ENCODE data around the gene ZNHIT6. TPM values are rescaled to one million over a fixed set of nuclear protein-coding genes. Genes with fewer than 3 reads are reported as not detected.

ZNHIT6 gene
- total RNA-seq, 3 donors from 2014 or later (not counting 1 experiment from before 2014, with no cell fraction given) = 14.4 to 17.3 (median 14.8) TPM

- TF ChIP-seq, protein P1, sequence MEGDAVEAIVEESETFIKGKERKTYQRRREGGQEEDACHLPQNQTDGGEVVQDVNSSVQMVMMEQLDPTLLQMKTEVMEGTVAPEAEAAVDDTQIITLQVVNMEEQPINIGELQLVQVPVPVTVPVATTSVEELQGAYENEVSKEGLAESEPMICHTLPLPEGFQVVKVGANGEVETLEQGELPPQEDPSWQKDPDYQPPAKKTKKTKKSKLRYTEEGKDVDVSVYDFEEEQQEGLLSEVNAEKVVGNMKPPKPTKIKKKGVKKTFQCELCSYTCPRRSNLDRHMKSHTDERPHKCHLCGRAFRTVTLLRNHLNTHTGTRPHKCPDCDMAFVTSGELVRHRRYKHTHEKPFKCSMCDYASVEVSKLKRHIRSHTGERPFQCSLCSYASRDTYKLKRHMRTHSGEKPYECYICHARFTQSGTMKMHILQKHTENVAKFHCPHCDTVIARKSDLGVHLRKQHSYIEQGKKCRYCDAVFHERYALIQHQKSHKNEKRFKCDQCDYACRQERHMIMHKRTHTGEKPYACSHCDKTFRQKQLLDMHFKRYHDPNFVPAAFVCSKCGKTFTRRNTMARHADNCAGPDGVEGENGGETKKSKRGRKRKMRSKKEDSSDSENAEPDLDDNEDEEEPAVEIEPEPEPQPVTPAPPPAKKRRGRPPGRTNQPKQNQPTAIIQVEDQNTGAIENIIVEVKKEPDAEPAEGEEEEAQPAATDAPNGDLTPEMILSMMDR (IDR thresholded peaks at IDR 0.05) = no peak
- Histone ChIP-seq H3K27ac (ENCODE audit: low read length) (no peak overlapping the region), H3K4me1 (ENCODE audit: control insufficient read depth, insufficient read depth, low read length) (no peaks in the 10 kb centered on the region), H3K36me3 (ENCODE audit: control insufficient read depth, insufficient read depth, low read length) (no peaks in the 10 kb centered on the region), H3K27me3 (ENCODE audit: control insufficient read depth, insufficient read depth, low read length) (no peaks in the 10 kb centered on the region), H3K9me3 (ENCODE audit: control insufficient read depth, insufficient read depth, low read length) (no peaks in the 10 kb centered on the region), H3K4me3 (ENCODE audit: low read length) (no peak overlapping the region)
- H3K9me3 Mint-ChIP-seq = peaks cover 0 to 2% of the 10 kb centered on the region in 2 donors
- intact Hi-C loops (cut with micrococcal nuclease) = no loop called here
- no peaks in the 10 kb centered on the region for H3K4me1 Mint-ChIP-seq
- ATAC-seq (no peak), DNase-seq (no peak)
- H3K4me3 Mint-ChIP-seq = no peak overlapping the region
- no peaks in the 10 kb centered on the region for H3K36me3 Mint-ChIP-seq
- no peak overlapping the region for H3K27ac Mint-ChIP-seq
- H3K27me3 Mint-ChIP-seq (ENCODE audit: low read depth in 2 of 2) = no peaks in the 10 kb centered on the region
- WGBS (ENCODE audit: insufficient coverage) = 78% methylated on average over 9 of the region's 10 CpGs
Measured at GRCh38 chr1:85607126-85607920, 100.9 kb downstream of the ZNHIT6 start.

DNA sequence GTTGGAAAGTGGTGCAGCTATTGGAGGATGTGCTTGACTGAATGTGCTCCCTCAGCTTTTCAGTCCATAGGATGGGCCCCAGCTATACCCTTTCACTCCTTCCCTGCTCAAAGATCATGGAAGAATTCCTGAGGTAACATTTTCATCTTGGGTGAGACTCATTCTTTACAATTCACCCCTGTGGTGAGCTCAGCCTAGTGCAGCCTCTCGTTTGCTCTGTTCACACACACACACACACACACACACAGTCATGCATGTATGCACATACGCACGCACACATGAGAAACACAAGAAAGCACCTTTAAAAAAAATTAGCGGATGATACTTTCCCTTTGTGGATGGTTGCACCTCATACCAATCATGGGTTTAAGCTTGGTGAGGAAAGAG lies 101.8 kb downstream of the ZNHIT6 start:
- Histone ChIP-seq H3K9me3 (ENCODE audit: control insufficient read depth, insufficient read depth, low read length) (no peaks in the 10 kb centered on the region), H3K36me3 (ENCODE audit: control insufficient read depth, insufficient read depth, low read length) (no peaks in the 10 kb centered on the region), H3K27ac (ENCODE audit: low read length) (no peak overlapping the region), H3K4me1 (ENCODE audit: control insufficient read depth, insufficient read depth, low read length) (no peaks in the 10 kb centered on the region), H3K27me3 (ENCODE audit: control insufficient read depth, insufficient read depth, low read length) (no peaks in the 10 kb centered on the region), H3K4me3 (ENCODE audit: low read length) (no peak overlapping the region)
- no peaks in the 10 kb centered on the region for H3K36me3 Mint-ChIP-seq
- H3K9me3 Mint-ChIP-seq = peaks cover 0 to 2% of the 10 kb centered on the region in 2 donors
- ATAC-seq = no peak
- intact Hi-C loops (cut with micrococcal nuclease) = no loop called here
- no peaks in the 10 kb centered on the region for H3K4me1 Mint-ChIP-seq
- TF ChIP-seq, protein P1 (IDR thresholded peaks at IDR 0.05) = no peak
- H3K27me3 Mint-ChIP-seq (ENCODE audit: low read depth in 2 of 2) = no peaks in the 10 kb centered on the region
- no peak for DNase-seq
- WGBS (ENCODE audit: insufficient coverage) = 95% methylated on average over 4 of the region's 4 CpGs
- H3K4me3 Mint-ChIP-seq = no peak overlapping the region
- H3K27ac Mint-ChIP-seq = no peak overlapping the region

GRCh38 chr1:85605484-85606413 lies 102.5 kb downstream of the ZNHIT6 start:
- H3K36me3 ChIP-seq (ENCODE audit: control insufficient read depth, insufficient read depth, low read length) = no peaks in the 10 kb centered on the region
- H3K9me3 Mint-ChIP-seq = peaks cover 0 to 2% of the 10 kb centered on the region in 2 donors
- no peak overlapping the region for H3K4me3 ChIP-seq (ENCODE audit: low read length)
- no peak overlapping the region for H3K4me3 Mint-ChIP-seq
- no peak for ATAC-seq
- no peaks in the 10 kb centered on the region for H3K27me3 ChIP-seq (ENCODE audit: control insufficient read depth, insufficient read depth, low read length)
- no peaks in the 10 kb centered on the region for H3K4me1 Mint-ChIP-seq
- intact Hi-C loops (cut with micrococcal nuclease) = no loop called here
- H3K4me1 ChIP-seq (ENCODE audit: control insufficient read depth, insufficient read depth, low read length) = no peaks in the 10 kb centered on the region
- no peaks in the 10 kb centered on the region for H3K36me3 Mint-ChIP-seq
- H3K27ac ChIP-seq (ENCODE audit: low read length) = no peak overlapping the region
- H3K27me3 Mint-ChIP-seq (ENCODE audit: low read depth in 2 of 2) = no peaks in the 10 kb centered on the region
- H3K27ac Mint-ChIP-seq = no peak overlapping the region
- DNase-seq = no peak
- TF ChIP-seq, protein P1 (IDR thresholded peaks at IDR 0.05) = no peak
- WGBS (ENCODE audit: insufficient coverage) = 89% methylated on average over 7 of the region's 8 CpGs
- no peaks in the 10 kb centered on the region for H3K9me3 ChIP-seq (ENCODE audit: control insufficient read depth, insufficient read depth, low read length)

Data from natural killer cell (primary cell).